A549 (cell line): ENCODE results near the gene TMOD2. TPM values are rescaled to one million over a fixed set of nuclear protein-coding genes. Genes with fewer than 3 reads are reported as not detected.

ENCODE experiments used
- ATAC-seq, 2 experiments: fragments of 200-7000 bp in 1 of 2; fragments of >200 bp in 1 of 2; cut with Nextera tagmentation in 1 of 2; cut with Tn5 transposase in 1 of 2; 3 replicates each; pipeline versions ENCODE4 v1.8.0 to v1.9.1; 2018 to 2020; ENCODE audit warnings: mild to moderate bottlenecking in 1 of 2, moderate library complexity in 1 of 2
- CTCF ChIA-PET: fragments of 300-600 bp; sonication (Branson Sonifier 250); formaldehyde crosslinking; extraction: SDS; loops from one replicate; lab custom pipeline; 2021; ENCODE audit warnings: antibody characterized with exemption, inconsistent platforms; lab: Yijun Ruan, JAX
- POLR2A ChIA-PET: fragments of 350-600 bp; formaldehyde crosslinking; extraction: SDS; loops from one replicate; lab custom pipeline; 2021; ENCODE audit warnings: antibody characterized with exemption, inconsistent platforms; lab: Yijun Ruan, JAX
- DNase-seq, 2 experiments: peaks; one replicate each; pipeline versions ENCODE4 v3.0.0 to v3.0.0-alpha.2; 2011 to 2016; ENCODE audit warnings: low read depth in 1 of 2, low spot score in 1 of 2
- FAIRE-seq: peaks from 2 replicates; lab custom pipeline; 2011; peaks lifted over from hg19 to GRCh38; lab: Jason Lieb, UNC
- H3K27ac ChIP-seq, 2 experiments: fragments of >200 bp; sonication (Bioruptor Twin); formaldehyde crosslinking; 3 replicates each; pipeline ENCODE4 v1.5.1; 2016 to 2017
- H3K4me1 ChIP-seq: fragments of >200 bp; sonication (Bioruptor Twin); formaldehyde crosslinking; 3 replicates; pipeline ENCODE4 v1.6.1; 2016
- H3K4me2 ChIP-seq: fragments of >200 bp; sonication (Bioruptor Twin); formaldehyde crosslinking; 3 replicates; pipeline ENCODE4 v1.6.1; 2016
- H3K4me3 ChIP-seq: fragments of >200 bp; sonication (Bioruptor Twin); formaldehyde crosslinking; 3 replicates; pipeline ENCODE4 v1.5.1; 2016
- H3K9me3 ChIP-seq: fragments of >200 bp; sonication (Bioruptor Twin); formaldehyde crosslinking; 3 replicates; pipeline ENCODE4 v1.6.1; 2016
- BCL3 ChIP-seq: fragments of >200 bp; sonication (Bioruptor Twin); formaldehyde crosslinking; IDR thresholded peaks from 3 replicates; pipeline ENCODE4 v1.6.1; 2016
- BHLHE40 ChIP-seq: IDR thresholded peaks from 2 replicates; pipeline ENCODE4 v1.6.1; 2012; ENCODE audit warnings: low read depth, low read length, inconsistent platforms
- CEBPB ChIP-seq, 2 experiments: fragments of >200 bp in 1 of 2; sonication (Bioruptor Twin) in 1 of 2; formaldehyde crosslinking in 1 of 2; IDR thresholded peaks; 2 replicates each; pipeline ENCODE4 v1.6.1; 2012 to 2016
- CTCF ChIP-seq: fragments of >200 bp; sonication (Bioruptor Twin); formaldehyde crosslinking; IDR thresholded peaks from 3 replicates; pipeline ENCODE4 v1.5.1; 2016
- E2F6 ChIP-seq: IDR thresholded peaks from 2 replicates; pipeline ENCODE4 v1.6.1; 2012; ENCODE audit warnings: low read depth, borderline replicate concordance
- EHMT2 ChIP-seq: fragments of 200-600 bp; sonication (generic); IDR thresholded peaks from 2 replicates; pipeline ENCODE4 v1.6.1; 2016; ENCODE audit warnings: antibody characterized with exemption, low read depth, mild to moderate bottlenecking, moderate library complexity
- ESRRA ChIP-seq: fragments of 150-350 bp; IDR thresholded peaks from 2 replicates; pipeline ENCODE4 v1.6.1; 2014; ENCODE audit warnings: mild to moderate bottlenecking, low read length, borderline replicate concordance
- HES2 ChIP-seq: fragments of >200 bp; sonication (Bioruptor Twin); formaldehyde crosslinking; IDR thresholded peaks from 2 replicates; pipeline ENCODE4 v1.6.1; 2016
- JUN ChIP-seq, 2 experiments: fragments of >200 bp; sonication (Bioruptor Twin); formaldehyde crosslinking; IDR thresholded peaks; 2 replicates in 1 of 2; 3 replicates in 1 of 2; pipeline ENCODE4 v1.6.1; 2016 to 2017
- JUNB ChIP-seq: fragments of >200 bp; sonication (Bioruptor Twin); formaldehyde crosslinking; IDR thresholded peaks from 2 replicates; pipeline ENCODE4 v1.6.1; 2016
- KDM1A ChIP-seq: fragments of 200-600 bp; sonication (generic); IDR thresholded peaks from 2 replicates; pipeline ENCODE4 v1.6.1; 2016; ENCODE audit warnings: low read depth, mild to moderate bottlenecking
- KDM5A ChIP-seq: fragments of 200-600 bp; sonication (generic); IDR thresholded peaks from 2 replicates; pipeline ENCODE4 v1.6.1; 2016; ENCODE audit warnings: antibody characterized with exemption, mild to moderate bottlenecking
- NFE2L2 ChIP-seq: fragments of 150-350 bp; conservative IDR thresholded peaks from 2 replicates; pipeline ENCODE4 v1.6.1; 2014; ENCODE audit warnings: low read length
- RAD21 ChIP-seq, 2 experiments: fragments of >200 bp in 1 of 2; sonication (Bioruptor Twin) in 1 of 2; formaldehyde crosslinking in 1 of 2; IDR thresholded peaks in 1 of 2; conservative IDR thresholded peaks in 1 of 2; 2 replicates in 1 of 2; 3 replicates in 1 of 2; pipeline ENCODE4 v1.6.1; 2012 to 2018; ENCODE audit warnings: inconsistent platforms in 1 of 2
- ZC3H11A ChIP-seq: fragments of 450-650 bp; IDR thresholded peaks from 2 replicates; pipeline ENCODE4 v1.6.1; 2014; ENCODE audit warnings: antibody characterized with exemption, mild to moderate bottlenecking
- ZSCAN20 ChIP-seq: fragments of 250-450 bp; sonication (Bioruptor Pico); IDR thresholded peaks from 2 replicates; pipeline ENCODE4 v1.8.0; 2022; ENCODE audit warnings: mild to moderate bottlenecking, moderate library complexity
- WGBS: methylation state at CpG from one replicate; pipeline ENCODE4 v1.1.6; 2017; ENCODE audit errors: missing lambda C conversion rate; 5-methylcytosine and 5-hydroxymethylcytosine counted together
- polyA plus RNA-seq, 4 experiments: library from polyadenylated mRNA; depleted of rRNA in 3 of 4; stranded (reverse); fragments of >200 nt; fragmentation: RNase III in 1 of 4; extraction: RNeasy Plus Mini Kit Qiagen cat#74134 plus additional on column Dnase treatment in 1 of 4; gene quantifications; 2 replicates in 3 of 4; 3 replicates in 1 of 4; pipeline ENCODE4 v1.2.3, GENCODE V29; 2011 to 2017
- TF ChIP-seq, protein P1 (sequence below): IDR thresholded peaks from 2 replicates; pipeline ENCODE4 v1.6.1; 2012

The TMOD2 gene
- polyA plus RNA-seq, 2 of the 4 experiments (the other 2 are of a cell fraction) = 2.1 to 2.5 TPM

- Histone ChIP-seq H3K4me3 (no peak overlapping the region), H3K9me3 (no peaks in the 10 kb centered on the region), H3K4me1 (peaks cover 16% of the 10 kb centered on the region), H3K27ac (no peak overlapping the region), H3K4me2 (peak overlapping the region; percentile 95)
- POLR2A ChIA-PET = interaction anchor here (1.1 kb wide), 1 partner anchor 10 kb away, joined by 3 read pairs; no protein-coding TSS in a partner anchor
- CTCF ChIA-PET = interaction anchor here (0.6 to 9.8 kb wide), 13 partner anchors 7 to 104 kb away, joined by 3 to 73 read pairs (median 4); no protein-coding TSS in a partner anchor
- WGBS = 85% methylated on average over 5 of the region's 5 CpGs
- no peak for DNase-seq
- TF ChIP-seq KDM5A (no peak), CTCF (peak; percentile 18; the same call in 1 of the 3 replicates), BCL3 (no peak), ZSCAN20 (CRISPR knock-in tag) (no peak), BHLHE40 (no peak), RAD21 (conservative IDR thresholded peaks at IDR 0.05 in 1 of 2, IDR thresholded peaks at IDR 0.05 in 1 of 2) (peak; percentile 29 to 41; a peak in 3 of 5 replicates)
- ATAC-seq = no peak
- no peak for FAIRE-seq
Observed at GRCh38 chr15:51735228-51736010, 16.0 kb upstream of the TMOD2 start.

DNA sequence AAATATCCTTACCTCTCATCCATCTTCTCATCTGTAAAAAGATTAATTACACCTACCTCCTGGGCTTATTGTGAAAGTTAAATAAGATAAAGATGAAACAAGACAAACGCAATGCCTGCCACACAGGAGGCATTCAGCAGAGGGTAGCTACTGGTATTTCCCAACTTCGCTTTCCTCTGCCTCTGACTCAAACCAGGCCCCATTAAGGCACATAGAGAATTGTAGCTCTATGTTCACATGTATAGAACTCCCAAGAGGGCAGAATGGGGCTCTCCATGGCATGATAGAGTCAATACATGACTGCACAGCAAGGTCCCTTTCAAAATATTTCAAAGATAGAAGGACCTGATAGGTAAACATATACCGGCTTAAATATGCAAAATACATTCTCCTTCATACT is 15.3 kb upstream of the TMOD2 start:
- Histone ChIP-seq H3K4me1 (peaks cover 16% of the 10 kb centered on the region), H3K9me3 (no peaks in the 10 kb centered on the region), H3K27ac (no peak overlapping the region; a peak in 1 of 6 replicates), H3K4me3 (peak overlapping the region; percentile 68; the same call in 2 of the 3 replicates), H3K4me2 (peak overlapping the region; percentile 95)
- TF ChIP-seq KDM1A (no peak), CEBPB (IDR thresholded peaks at IDR 0.05) (no peak), ESRRA (no peak), JUNB (no peak), EHMT2 (no peak), HES2 (no peak), E2F6 (no peak), JUN (IDR thresholded peaks at IDR 0.05) (no peak), ZC3H11A (no peak), NFE2L2 (no peak)
- TF ChIP-seq, protein P1, sequence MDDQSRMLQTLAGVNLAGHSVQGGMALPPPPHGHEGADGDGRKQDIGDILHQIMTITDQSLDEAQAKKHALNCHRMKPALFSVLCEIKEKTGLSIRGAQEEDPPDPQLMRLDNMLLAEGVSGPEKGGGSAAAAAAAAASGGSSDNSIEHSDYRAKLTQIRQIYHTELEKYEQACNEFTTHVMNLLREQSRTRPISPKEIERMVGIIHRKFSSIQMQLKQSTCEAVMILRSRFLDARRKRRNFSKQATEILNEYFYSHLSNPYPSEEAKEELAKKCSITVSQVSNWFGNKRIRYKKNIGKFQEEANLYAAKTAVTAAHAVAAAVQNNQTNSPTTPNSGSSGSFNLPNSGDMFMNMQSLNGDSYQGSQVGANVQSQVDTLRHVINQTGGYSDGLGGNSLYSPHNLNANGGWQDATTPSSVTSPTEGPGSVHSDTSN = no peak
- ATAC-seq = no peak
- DNase-seq = no peak
- ChIA-PET POLR2A (interaction anchor here (1.7 kb wide), 1 partner anchor 235 kb away, joined by 6 read pairs; the partner anchor contains the start of gene LEO1), CTCF (interaction anchor here (0.8 to 9.8 kb wide), 14 partner anchors 9 to 104 kb away, joined by 3 to 73 read pairs (median 4); no protein-coding TSS in a partner anchor)
- no peak for FAIRE-seq
- 82% methylated on average over 3 of the region's 3 CpGs for WGBS
